Psoas muscle (tissue), 8 donors: Measurements from ENCODE around the gene ADAMTS12. TPM values are rescaled to one million over a fixed set of nuclear protein-coding genes. Genes with fewer than 3 reads are reported as not detected.

Source experiments
- ATAC-seq, 4 donors: fragments of 200-7000 bp; cut with Tn5 transposase; one replicate each; pipeline ENCODE4 v1.9.1; 2020; ENCODE audit warnings: moderate library complexity in 3 of 4, mild to moderate bottlenecking in 2 of 4
- DNase-seq, 2 donors: peaks; one replicate each; pipeline ENCODE4 v3.0.0-alpha.2; 2020
- H3K27ac ChIP-seq: fragments of 200-600 bp; one replicate; pipeline ENCODE4 v1.8.0; 2022
- H3K27me3 ChIP-seq, 3 donors: fragments of 200-600 bp in 1 of 3; one replicate each; pipeline versions ENCODE4 v1.6.1 to v1.8.0; 2013 to 2022; ENCODE audit warnings: low read length in 2 of 3, mild to moderate bottlenecking in 2 of 3, moderate library complexity in 1 of 3; ENCODE audit not compliant: insufficient read depth in 3 of 3
- H3K36me3 ChIP-seq, 2 donors: fragments of 200-600 bp in 1 of 2; one replicate each; pipeline versions ENCODE4 v1.6.1 to v1.8.0; 2013 to 2022; ENCODE audit warnings: low read depth in 1 of 2, mild to moderate bottlenecking in 1 of 2, moderate library complexity in 1 of 2; ENCODE audit not compliant: insufficient read depth in 1 of 2
- H3K4me1 ChIP-seq: fragments of 200-600 bp; one replicate; pipeline ENCODE4 v1.8.0; 2022
- H3K4me3 ChIP-seq: fragments of 200-600 bp; one replicate; pipeline ENCODE4 v1.8.0; 2022; ENCODE audit warnings: mild to moderate bottlenecking
- H3K9me3 ChIP-seq: fragments of 200-600 bp; one replicate; pipeline ENCODE4 v1.8.0; 2022
- CTCF ChIP-seq: fragments of 200-600 bp; IDR thresholded peaks from one replicate; pipeline ENCODE4 v1.8.0; 2022; ENCODE audit warnings: antibody characterized with exemption
- WGBS, 3 donors: extraction: QIAGEN DNeasy Blood & Tissue Kit; methylation state at CpG; one replicate each; pipeline versions ENCODE4 v1.1.6 to v1.1.7; 2013; 5-methylcytosine and 5-hydroxymethylcytosine counted together
- intact Hi-C, 2 donors: fragments of 100-400 bp; cut with DNase I; formaldehyde crosslinking; loops; one replicate each; pipeline versions ENCODE4 v1.11.0 to v1.14.2; 2022
- polyA plus RNA-seq, 3 donors: library from polyadenylated mRNA; stranded (reverse); fragments of 200-250 nt; gene quantifications; one replicate each; pipeline ENCODE4 v1.2.3, GENCODE V29; 2013
- total RNA-seq, 4 donors: library from RNA; stranded (reverse); fragmentation: NEBNext Ultra II Directional in 2 of 4; extraction: Animal tissue kit (Norgen Biotek cat#: 25700) in 2 of 4; gene quantifications; one replicate each; pipeline versions ENCODE4 v1.2.1 to v1.2.4, GENCODE V29; 2021 to 2023
- donor health status: healthy with polysubstance abuse.
- donor health status: DM: no; HTN: no; CAD: no; lungs with moderate emphysema.
- donor health status: Bipolar disorder and iron deficiency.
- donor health status: healthy.
- donor health status: DM: yes; HTN: yes; CAD: no.
- donor health status: DM: no; HTN: no; CAD: no.
- donor health status: DM: no; HTN: no; CAD: no.
- donor health status: DM: yes; HTN: yes; CAD: no.

The ADAMTS12 gene
- total and polyA plus RNA-seq, 7 donors: 0.19 to 1.2 (median 0.88) TPM

- ATAC-seq: no peak
- H3K4me3 ChIP-seq: no peak overlapping the region
- WGBS, 3 donors: 88 to 94% (median 93%) methylated on average over 2 of the region's 2 CpGs
- H3K27ac ChIP-seq: no peak overlapping the region
- no peaks in the 10 kb centered on the region for H3K27me3 ChIP-seq
- no peak for DNase-seq
- no peak for TF ChIP-seq CTCF
- H3K36me3 ChIP-seq: no peaks in the 10 kb centered on the region
- intact Hi-C loops: no loop called here
- peaks cover 4% of the 10 kb centered on the region for H3K9me3 ChIP-seq
- no peaks in the 10 kb centered on the region for H3K4me1 ChIP-seq
Measured at GRCh38 chr5:33776151-33776660, 115.6 kb downstream of the ADAMTS12 start.

- Histone ChIP-seq H3K4me1 (no peaks in the 10 kb centered on the region), H3K27ac (no peak overlapping the region), H3K27me3 (no peaks in the 10 kb centered on the region), H3K36me3 (no peaks in the 10 kb centered on the region), H3K9me3 (peaks cover 4% of the 10 kb centered on the region), H3K4me3 (no peak overlapping the region)
- ATAC-seq: no peak
- 65 to 82% (median 68%) methylated on average over 1 of the region's 1 CpG for WGBS, 3 donors
- intact Hi-C loops: no loop called here
- no peak for DNase-seq
- no peak for TF ChIP-seq CTCF
Measured at GRCh38 chr5:33774341-33774740, 117.4 kb downstream of the ADAMTS12 start.

GRCh38 chr5:33772380-33772897 lies 119.4 kb downstream of the ADAMTS12 start:
- intact Hi-C loops: no loop called here
- no peaks in the 10 kb centered on the region for H3K27me3 ChIP-seq
- no peaks in the 10 kb centered on the region for H3K4me1 ChIP-seq
- no peak overlapping the region for H3K4me3 ChIP-seq
- no peak for TF ChIP-seq CTCF
- DNase-seq: no peak
- H3K36me3 ChIP-seq: no peaks in the 10 kb centered on the region
- WGBS, 3 donors: 51 to 54% (median 53%) methylated on average over 2 of the region's 2 CpGs
- no peak overlapping the region for H3K27ac ChIP-seq
- H3K9me3 ChIP-seq: no peaks in the 10 kb centered on the region
- no peak for ATAC-seq

- DNase-seq (no peak), ATAC-seq (no peak)
- 71 to 87% (median 80%) methylated on average over 1 of the region's 1 CpG for WGBS, 3 donors
- intact Hi-C loops: no loop called here
- Histone ChIP-seq H3K4me1 (no peaks in the 10 kb centered on the region), H3K4me3 (no peak overlapping the region), H3K27ac (no peak overlapping the region), H3K36me3 (no peaks in the 10 kb centered on the region), H3K27me3 (no peaks in the 10 kb centered on the region), H3K9me3 (no peaks in the 10 kb centered on the region)
- no peak for TF ChIP-seq CTCF
Measured at GRCh38 chr5:33769968-33770367, 121.8 kb downstream of the ADAMTS12 start.

- Histone ChIP-seq H3K27me3 (no peaks in the 10 kb centered on the region), H3K27ac (no peak overlapping the region), H3K4me3 (no peak overlapping the region), H3K4me1 (no peaks in the 10 kb centered on the region), H3K9me3 (no peaks in the 10 kb centered on the region), H3K36me3 (no peaks in the 10 kb centered on the region)
- no peak for DNase-seq
- 76 to 82% (median 78%) methylated on average over 2 of the region's 2 CpGs for WGBS, 3 donors
- ATAC-seq: no peak
- TF ChIP-seq CTCF: no peak
- intact Hi-C loops: no loop called here
Measured at GRCh38 chr5:33769196-33769595, 122.6 kb downstream of the ADAMTS12 start.
